Uterus (tissue), 2 donors: ENCODE measurements around the gene SPOCD1.

Experiments
- POLR2A ChIP-seq, 2 donors: fragments of 450-650 bp; IDR thresholded peaks; one replicate each; pipeline ENCODE4 v1.6.1; 2016; ENCODE audit warnings: antibody characterized with exemption in 2 of 2, mild to moderate bottlenecking in 1 of 2, moderate library complexity in 1 of 2
- TF ChIP-seq, protein P1 (sequence below), 4 experiments: fragments of 200-600 bp in 2 of 4; fragments of 450-650 bp in 2 of 4; sonication (generic) in 2 of 4; IDR thresholded peaks; one replicate each; pipeline ENCODE4 v1.5.1; 2016 to 2019; ENCODE audit warnings: antibody characterized with exemption in 4 of 4, mild to moderate bottlenecking in 2 of 4, moderate library complexity in 1 of 4

- TF ChIP-seq, protein P1, sequence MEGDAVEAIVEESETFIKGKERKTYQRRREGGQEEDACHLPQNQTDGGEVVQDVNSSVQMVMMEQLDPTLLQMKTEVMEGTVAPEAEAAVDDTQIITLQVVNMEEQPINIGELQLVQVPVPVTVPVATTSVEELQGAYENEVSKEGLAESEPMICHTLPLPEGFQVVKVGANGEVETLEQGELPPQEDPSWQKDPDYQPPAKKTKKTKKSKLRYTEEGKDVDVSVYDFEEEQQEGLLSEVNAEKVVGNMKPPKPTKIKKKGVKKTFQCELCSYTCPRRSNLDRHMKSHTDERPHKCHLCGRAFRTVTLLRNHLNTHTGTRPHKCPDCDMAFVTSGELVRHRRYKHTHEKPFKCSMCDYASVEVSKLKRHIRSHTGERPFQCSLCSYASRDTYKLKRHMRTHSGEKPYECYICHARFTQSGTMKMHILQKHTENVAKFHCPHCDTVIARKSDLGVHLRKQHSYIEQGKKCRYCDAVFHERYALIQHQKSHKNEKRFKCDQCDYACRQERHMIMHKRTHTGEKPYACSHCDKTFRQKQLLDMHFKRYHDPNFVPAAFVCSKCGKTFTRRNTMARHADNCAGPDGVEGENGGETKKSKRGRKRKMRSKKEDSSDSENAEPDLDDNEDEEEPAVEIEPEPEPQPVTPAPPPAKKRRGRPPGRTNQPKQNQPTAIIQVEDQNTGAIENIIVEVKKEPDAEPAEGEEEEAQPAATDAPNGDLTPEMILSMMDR (IDR thresholded peaks at IDR 0.05): no peak
- no peak for TF ChIP-seq POLR2A (IDR thresholded peaks at IDR 0.05)
These were observed 45.5 kb upstream of the SPOCD1 start for GRCh38 chr1:31861346-31861745.
